OCI-LY3 (cell line): ENCODE measurements around the gene APOO.

Experiments used
- H2AFZ ChIP-seq: fragments of 200-600, 300-600 bp; shearing (Covaris generic); 2 replicates; pipeline ENCODE4 v1.6.0; 2014; ENCODE audit warnings: antibody characterized with exemption, low read depth, low read length
- H3K27ac ChIP-seq: fragments of 200-600, 300-600 bp; sonication (generic); 2 replicates; pipeline ENCODE4 v1.5.1; 2014; ENCODE audit warnings: mild to moderate bottlenecking, low read length, moderate library complexity, mixed read lengths
- H3K27me3 ChIP-seq: fragments of 200-600, 300-600 bp; sonication (generic); 2 replicates; pipeline ENCODE4 v1.6.1; 2014; ENCODE audit warnings: low read depth, low read length, mixed read lengths
- H3K36me3 ChIP-seq: fragments of 200-600, 300-600 bp; sonication (generic); replicated peaks from 2 replicates; pipeline ENCODE3; 2014; ENCODE audit warnings: low read depth, low read length, mixed read lengths
- H3K4me1 ChIP-seq: fragments of 300-600, 200-600 bp; sonication (generic); 2 replicates; pipeline ENCODE4 v1.6.1; 2014; ENCODE audit warnings: low read length, mixed read lengths
- H3K4me2 ChIP-seq: fragments of 200-600, 300-600 bp; sonication (generic); 2 replicates; pipeline ENCODE4 v1.6.1; 2014; ENCODE audit warnings: low read length, mixed read lengths
- H3K4me3 ChIP-seq: fragments of 300-600, 200-600 bp; sonication (generic); 2 replicates; pipeline ENCODE4 v1.5.1; 2014; ENCODE audit warnings: antibody characterized with exemption, mild to moderate bottlenecking, low read length, moderate library complexity
- H3K79me2 ChIP-seq: fragments of 300-600, 200-600 bp; shearing (Covaris generic); 2 replicates; pipeline ENCODE4 v1.6.1; 2014; ENCODE audit warnings: mild to moderate bottlenecking, low read length, mixed read lengths
- H3K9ac ChIP-seq: fragments of 300-600, 200-600 bp; shearing (Covaris generic); 2 replicates; pipeline ENCODE4 v1.6.0; 2014; ENCODE audit warnings: mild to moderate bottlenecking, low read length, moderate library complexity
- H3K9me3 ChIP-seq: fragments of 200-600, 300-600 bp; shearing (Covaris generic); 2 replicates; pipeline ENCODE4 v1.6.1; 2014; ENCODE audit warnings: low read length, mixed read lengths; ENCODE audit not compliant: insufficient read depth
- H4K20me1 ChIP-seq: fragments of 200-600, 300-600 bp; sonication (generic); 2 replicates; pipeline ENCODE4 v1.6.1; 2016; ENCODE audit warnings: low read length, mixed read lengths; ENCODE audit not compliant: insufficient read depth
- CTCF ChIP-seq: fragments of 200-600, 300-600 bp; sonication (generic); IDR thresholded peaks from 2 replicates; pipeline ENCODE4 v1.5.1; 2014; ENCODE audit warnings: antibody characterized with exemption, low read length, low read depth
- EZH2phosphoT487 ChIP-seq: fragments of 200-600 bp; shearing (Covaris generic); IDR thresholded peaks from 2 replicates; pipeline ENCODE4 v1.6.1; 2018; ENCODE audit warnings: antibody characterized with exemption, mixed run types, low read depth

APOO gene

DNA sequence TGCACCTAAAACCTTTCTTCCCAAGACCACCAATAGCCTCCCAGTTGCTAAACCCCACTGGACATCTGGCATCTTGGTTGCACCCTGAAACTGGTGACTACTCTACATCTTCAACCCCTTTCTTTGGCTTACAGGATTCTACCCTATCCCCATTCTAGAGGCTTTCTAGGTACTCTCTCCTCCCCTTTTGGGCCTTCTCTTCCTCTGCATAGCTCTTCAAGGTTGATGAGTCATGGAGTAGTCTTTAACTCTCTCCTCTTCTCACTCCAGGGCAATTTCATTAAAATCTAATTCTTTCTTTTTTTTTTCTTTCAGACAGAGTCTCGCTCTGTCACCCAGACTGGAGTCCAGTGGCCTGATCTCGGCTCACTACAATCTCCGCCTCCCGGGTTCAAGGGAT, 16.8 kb downstream of the APOO start:
- no peak overlapping the region for H3K4me2 ChIP-seq
- no peak overlapping the region for H3K4me3 ChIP-seq
- H3K27ac ChIP-seq: no peak overlapping the region
- no peak overlapping the region for H3K9ac ChIP-seq
- TF ChIP-seq EZH2phosphoT487 (no peak), CTCF (no peak)
- H2AFZ ChIP-seq: no peak overlapping the region
- H4K20me1 ChIP-seq: no peaks in the 10 kb centered on the region
- H3K9me3 ChIP-seq: no peaks in the 10 kb centered on the region
- no peaks in the 10 kb centered on the region for H3K27me3 ChIP-seq
- no peaks in the 10 kb centered on the region for H3K4me1 ChIP-seq
- no peaks in the 10 kb centered on the region for H3K36me3 ChIP-seq
- H3K79me2 ChIP-seq: no peaks in the 10 kb centered on the region

DNA sequence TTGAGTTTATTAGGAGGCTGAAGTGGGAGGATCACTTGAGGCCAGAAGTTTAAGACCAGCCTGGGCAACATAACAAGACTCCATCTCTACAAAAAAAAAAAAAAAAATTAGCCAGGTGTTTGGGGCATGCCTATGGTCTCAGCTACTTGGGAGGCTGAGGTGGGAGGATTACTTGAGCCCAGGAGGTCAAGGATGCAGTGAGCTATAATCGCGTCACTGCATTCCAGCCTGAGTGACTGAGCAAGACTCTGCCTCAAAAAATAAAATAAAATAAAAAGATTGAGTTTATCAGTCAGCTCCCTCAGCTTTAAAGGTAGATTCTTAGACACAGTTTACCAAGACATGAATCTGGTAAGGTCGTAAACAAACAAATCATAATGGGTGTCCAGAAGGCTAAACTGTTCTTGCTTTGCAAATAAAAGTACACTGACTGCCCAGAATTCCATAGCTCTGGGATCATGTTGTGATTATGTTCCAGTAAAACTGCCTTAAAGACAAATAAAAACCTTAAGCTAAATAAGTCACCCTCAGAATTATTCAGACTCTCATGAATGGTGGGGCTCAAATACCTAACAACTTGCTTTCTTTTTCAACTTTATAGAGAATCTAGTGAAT, 18.7 kb downstream of the APOO start:
- Histone ChIP-seq H3K4me3 (no peak overlapping the region), H4K20me1 (no peaks in the 10 kb centered on the region), H3K9ac (no peak overlapping the region), H3K27me3 (no peaks in the 10 kb centered on the region), H3K4me2 (no peak overlapping the region), H3K9me3 (no peaks in the 10 kb centered on the region), H3K27ac (no peak overlapping the region), H3K36me3 (no peaks in the 10 kb centered on the region), H3K4me1 (no peaks in the 10 kb centered on the region), H3K79me2 (no peaks in the 10 kb centered on the region), H2AFZ (no peak overlapping the region)
- TF ChIP-seq EZH2phosphoT487 (no peak), CTCF (no peak)

- Histone ChIP-seq H3K4me3 (no peak overlapping the region), H3K9ac (no peak overlapping the region), H2AFZ (no peak overlapping the region), H3K4me1 (no peaks in the 10 kb centered on the region), H3K4me2 (no peak overlapping the region), H3K36me3 (no peaks in the 10 kb centered on the region), H3K27ac (no peak overlapping the region), H4K20me1 (no peaks in the 10 kb centered on the region), H3K9me3 (no peaks in the 10 kb centered on the region), H3K79me2 (no peaks in the 10 kb centered on the region), H3K27me3 (no peaks in the 10 kb centered on the region)
- TF ChIP-seq CTCF (no peak), EZH2phosphoT487 (no peak)
These were observed 19.8 kb downstream of the APOO start for GRCh38 chrX:23887918-23888317.

- no peaks in the 10 kb centered on the region for H3K9me3 ChIP-seq
- TF ChIP-seq EZH2phosphoT487 (no peak), CTCF (no peak)
- H3K4me2 ChIP-seq: no peak overlapping the region
- H3K79me2 ChIP-seq: no peaks in the 10 kb centered on the region
- H3K36me3 ChIP-seq: no peaks in the 10 kb centered on the region
- no peaks in the 10 kb centered on the region for H4K20me1 ChIP-seq
- H3K27me3 ChIP-seq: no peaks in the 10 kb centered on the region
- no peaks in the 10 kb centered on the region for H3K4me1 ChIP-seq
- H3K27ac ChIP-seq: no peak overlapping the region
- no peak overlapping the region for H3K4me3 ChIP-seq
- no peak overlapping the region for H3K9ac ChIP-seq
- no peak overlapping the region for H2AFZ ChIP-seq
These were observed 20.3 kb downstream of the APOO start for GRCh38 chrX:23887451-23887850.
